Measurements from ENCODE around the gene CCDC85C.

DNA sequence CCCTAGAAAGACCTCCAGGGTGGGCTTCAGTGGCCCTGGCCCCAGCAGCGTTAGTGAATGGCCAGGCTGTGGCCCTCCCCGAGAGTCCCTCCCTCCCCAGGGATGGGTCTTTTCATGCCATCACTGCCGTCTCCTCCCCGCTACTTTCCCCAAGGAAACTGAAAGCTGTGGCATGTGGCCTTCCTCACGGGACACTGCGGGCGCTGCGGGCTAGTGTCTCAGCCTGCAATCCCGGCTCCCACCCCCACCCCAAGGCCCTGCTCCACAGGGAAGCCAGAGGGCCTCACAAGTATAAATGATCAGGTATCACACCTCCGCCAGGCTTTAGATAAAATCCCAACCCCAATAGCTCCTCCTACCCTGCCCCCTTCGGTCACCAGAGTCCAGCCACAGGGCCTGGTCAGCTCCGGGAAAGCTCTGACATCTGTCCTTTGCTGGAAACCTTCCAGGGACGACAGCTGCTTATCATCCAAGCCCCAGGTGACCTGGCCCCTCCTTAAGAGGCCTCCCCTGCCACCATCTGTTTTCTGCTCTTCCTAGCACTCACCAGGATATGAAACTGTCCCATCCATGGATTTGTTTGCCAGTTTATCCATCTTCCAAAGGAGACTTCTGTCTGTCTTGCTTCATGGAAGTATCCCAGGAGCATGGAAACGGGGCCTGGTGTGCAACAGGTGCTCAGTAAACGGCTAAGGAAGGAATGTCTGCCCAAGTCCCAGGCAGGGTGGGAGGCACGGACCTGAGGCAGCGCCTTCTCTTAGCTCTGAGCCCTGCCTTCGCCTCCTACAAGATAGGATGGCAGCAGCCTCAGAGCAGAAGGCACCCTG is 31.6 kb downstream of the CCDC85C start:
- TF ChIP-seq EP300 (IDR thresholded peaks at IDR 0.05; ENCODE audit: borderline replicate concordance in 1 of 2, control insufficient read depth in 1 of 2, low read depth in 2 of 2, low read length in 2 of 2) (no peak), PAX8 (IDR thresholded peaks at IDR 0.05) (no peak)
- TF ChIP-seq, protein P1, sequence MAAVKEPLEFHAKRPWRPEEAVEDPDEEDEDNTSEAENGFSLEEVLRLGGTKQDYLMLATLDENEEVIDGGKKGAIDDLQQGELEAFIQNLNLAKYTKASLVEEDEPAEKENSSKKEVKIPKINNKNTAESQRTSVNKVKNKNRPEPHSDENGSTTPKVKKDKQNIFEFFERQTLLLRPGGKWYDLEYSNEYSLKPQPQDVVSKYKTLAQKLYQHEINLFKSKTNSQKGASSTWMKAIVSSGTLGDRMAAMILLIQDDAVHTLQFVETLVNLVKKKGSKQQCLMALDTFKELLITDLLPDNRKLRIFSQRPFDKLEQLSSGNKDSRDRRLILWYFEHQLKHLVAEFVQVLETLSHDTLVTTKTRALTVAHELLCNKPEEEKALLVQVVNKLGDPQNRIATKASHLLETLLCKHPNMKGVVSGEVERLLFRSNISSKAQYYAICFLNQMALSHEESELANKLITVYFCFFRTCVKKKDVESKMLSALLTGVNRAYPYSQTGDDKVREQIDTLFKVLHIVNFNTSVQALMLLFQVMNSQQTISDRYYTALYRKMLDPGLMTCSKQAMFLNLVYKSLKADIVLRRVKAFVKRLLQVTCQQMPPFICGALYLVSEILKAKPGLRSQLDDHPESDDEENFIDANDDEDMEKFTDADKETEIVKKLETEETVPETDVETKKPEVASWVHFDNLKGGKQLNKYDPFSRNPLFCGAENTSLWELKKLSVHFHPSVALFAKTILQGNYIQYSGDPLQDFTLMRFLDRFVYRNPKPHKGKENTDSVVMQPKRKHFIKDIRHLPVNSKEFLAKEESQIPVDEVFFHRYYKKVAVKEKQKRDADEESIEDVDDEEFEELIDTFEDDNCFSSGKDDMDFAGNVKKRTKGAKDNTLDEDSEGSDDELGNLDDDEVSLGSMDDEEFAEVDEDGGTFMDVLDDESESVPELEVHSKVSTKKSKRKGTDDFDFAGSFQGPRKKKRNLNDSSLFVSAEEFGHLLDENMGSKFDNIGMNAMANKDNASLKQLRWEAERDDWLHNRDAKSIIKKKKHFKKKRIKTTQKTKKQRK (IDR thresholded peaks at IDR 0.05; ENCODE audit: low read depth, low read length), result no peak

Measured in GM12878 (cell line).